H9 (cell line): ENCODE results near the gene FAM13A. TPM values are rescaled to one million over a fixed set of nuclear protein-coding genes. Genes with fewer than 3 reads are reported as not detected.
A peak's percentile ranks its signal among the peaks of the same experiment; 100 is the strongest.

Source experiments
- DNase-seq: peaks from one replicate; pipeline ENCODE4 v3.0.0-alpha.2; 2017
- H2AFZ ChIP-seq: one replicate; pipeline ENCODE4 v1.6.1; 2013; ENCODE audit warnings: mild to moderate bottlenecking, low read length, control low read depth, moderate library complexity
- H2AK5ac ChIP-seq: 2 replicates; pipeline ENCODE4 v1.6.1; 2013; ENCODE audit warnings: low read length, control low read depth, mixed read lengths; ENCODE audit not compliant: insufficient read length
- H2BK120ac ChIP-seq: one replicate; pipeline ENCODE4 v1.6.1; 2013; ENCODE audit warnings: low read depth, mild to moderate bottlenecking, low read length, control low read depth, inconsistent platforms; ENCODE audit not compliant: poor library complexity, severe bottlenecking
- H2BK12ac ChIP-seq: 2 replicates; pipeline ENCODE4 v1.6.1; 2013; ENCODE audit warnings: low read length, control low read depth, mixed read lengths, low read depth; ENCODE audit not compliant: insufficient read length
- H2BK15ac ChIP-seq: 2 replicates; pipeline ENCODE4 v1.6.1; 2013; ENCODE audit warnings: low read depth, low read length, control low read depth
- H2BK20ac ChIP-seq: one replicate; pipeline ENCODE4 v1.6.1; 2013; ENCODE audit warnings: low read depth, mild to moderate bottlenecking, low read length, control low read depth, inconsistent platforms; ENCODE audit not compliant: poor library complexity, severe bottlenecking
- H2BK5ac ChIP-seq: 2 replicates; pipeline ENCODE4 v1.6.1; 2013; ENCODE audit warnings: low read length, control low read depth, mixed read lengths; ENCODE audit not compliant: insufficient read length
- H3K14ac ChIP-seq: 2 replicates; pipeline ENCODE4 v1.6.1; 2013; ENCODE audit warnings: low read length, control low read depth; ENCODE audit not compliant: insufficient read depth
- H3K18ac ChIP-seq: 2 replicates; pipeline ENCODE4 v1.6.1; 2013; ENCODE audit warnings: low read depth, mild to moderate bottlenecking, mixed read lengths, low read length, control low read depth; ENCODE audit not compliant: insufficient read length
- H3K23ac ChIP-seq: 2 replicates; pipeline ENCODE4 v1.6.1; 2013; ENCODE audit warnings: low read length, control low read depth, mixed read lengths, low read depth; ENCODE audit not compliant: insufficient read length
- H3K23me2 ChIP-seq: 2 replicates; pipeline ENCODE4 v1.6.1; 2013; ENCODE audit warnings: low read depth, mild to moderate bottlenecking, mixed read lengths, low read length, control low read depth; ENCODE audit not compliant: insufficient read length, poor library complexity, severe bottlenecking
- H3K27ac ChIP-seq: 2 replicates; pipeline ENCODE4 v1.5.1; 2013; ENCODE audit warnings: low read length, control low read depth, mixed read lengths, low read depth; ENCODE audit not compliant: insufficient read length
- H3K27me3 ChIP-seq: 2 replicates; pipeline ENCODE4 v1.6.1; 2013; ENCODE audit warnings: low read length, control low read depth, inconsistent platforms; ENCODE audit not compliant: insufficient read depth
- H3K4ac ChIP-seq: 2 replicates; pipeline ENCODE4 v1.6.1; 2013; ENCODE audit warnings: low read depth, mild to moderate bottlenecking, control low read depth, inconsistent platforms, low read length, moderate library complexity
- H3K4me1 ChIP-seq: 2 replicates; pipeline ENCODE4 v1.6.1; 2013; ENCODE audit warnings: low read length, control low read depth, inconsistent platforms; ENCODE audit not compliant: insufficient read depth
- H3K4me2 ChIP-seq: 2 replicates; pipeline ENCODE4 v1.6.1; 2013; ENCODE audit warnings: low read length, control low read depth, mixed read lengths; ENCODE audit not compliant: insufficient read length, insufficient read depth
- H3K56ac ChIP-seq: 2 replicates; pipeline ENCODE4 v1.6.1; 2013; ENCODE audit warnings: low read depth, mild to moderate bottlenecking, mixed read lengths, low read length, control low read depth; ENCODE audit not compliant: insufficient read length
- H3K79me1 ChIP-seq: 2 replicates; pipeline ENCODE4 v1.6.1; 2013; ENCODE audit warnings: low read depth, mild to moderate bottlenecking, moderate library complexity, low read length, control low read depth, inconsistent platforms; ENCODE audit not compliant: insufficient read depth, poor library complexity, severe bottlenecking
- H3K79me2 ChIP-seq: 2 replicates; pipeline ENCODE4 v1.6.1; 2013; ENCODE audit warnings: low read length, control low read depth, inconsistent platforms; ENCODE audit not compliant: insufficient read depth
- H3K9ac ChIP-seq: 2 replicates; pipeline ENCODE4 v1.6.1; 2013; ENCODE audit warnings: low read length, control low read depth, mixed read lengths; ENCODE audit not compliant: insufficient read length; ENCODE audit errors: extremely low read depth
- H3K9me3 ChIP-seq: one replicate; pipeline ENCODE4 v1.6.1; 2013; ENCODE audit warnings: low read depth, low read length, inconsistent platforms; ENCODE audit not compliant: control insufficient read depth
- H3T11ph ChIP-seq: one replicate; pipeline ENCODE4 v1.6.1; 2013; ENCODE audit warnings: mild to moderate bottlenecking, low read length, control low read depth, inconsistent platforms
- H4K20me1 ChIP-seq: one replicate; pipeline ENCODE4 v1.6.1; 2013; ENCODE audit not compliant: control insufficient read depth, insufficient read length, insufficient read depth
- H4K5ac ChIP-seq: 2 replicates; pipeline ENCODE4 v1.6.1; 2013; ENCODE audit warnings: low read depth, mild to moderate bottlenecking, mixed read lengths, low read length, control low read depth; ENCODE audit not compliant: insufficient read length
- H4K8ac ChIP-seq: replicated peaks from 2 replicates; pipeline ENCODE4 v1.6.1; 2013; ENCODE audit warnings: low read length, control low read depth, mixed read lengths, low read depth; ENCODE audit not compliant: insufficient read length
- H4K91ac ChIP-seq: 2 replicates; pipeline ENCODE4 v1.6.1; 2013; ENCODE audit warnings: low read depth, mild to moderate bottlenecking, moderate library complexity, mixed read lengths, low read length, control low read depth; ENCODE audit not compliant: insufficient read length
- H3K27ac Mint-ChIP-seq, 3 experiments: 2 replicates in 2 of 3; 3 replicates in 1 of 3; pipeline ENCODE4 v1.8.0; 2020 to 2021; ENCODE audit warnings: mixed read lengths in 3 of 3, mild to moderate bottlenecking in 1 of 3, moderate library complexity in 1 of 3
- H3K27me3 Mint-ChIP-seq: 2 replicates; pipeline ENCODE4 v1.8.0; 2021; ENCODE audit warnings: low read depth, mild to moderate bottlenecking, moderate library complexity, mixed read lengths
- H3K36me3 Mint-ChIP-seq, 3 experiments: 2 replicates in 2 of 3; 3 replicates in 1 of 3; pipeline ENCODE4 v1.8.0; 2020 to 2021; ENCODE audit warnings: low read depth in 3 of 3, mixed read lengths in 3 of 3; ENCODE audit not compliant: insufficient read depth in 1 of 3
- H3K4me1 Mint-ChIP-seq, 2 experiments: 2 replicates each; pipeline ENCODE4 v1.8.0; 2020; ENCODE audit warnings: mixed read lengths in 2 of 2
- H3K4me3 Mint-ChIP-seq, 2 experiments: 2 replicates in 1 of 2; 3 replicates in 1 of 2; pipeline ENCODE4 v1.8.0; 2020 to 2021; ENCODE audit warnings: mild to moderate bottlenecking in 2 of 2, mixed read lengths in 2 of 2, moderate library complexity in 1 of 2
- H3K9me3 Mint-ChIP-seq, 2 experiments: 2 replicates in 1 of 2; 3 replicates in 1 of 2; pipeline ENCODE4 v1.8.0; 2020; ENCODE audit warnings: mild to moderate bottlenecking in 2 of 2, mixed read lengths in 2 of 2, moderate library complexity in 1 of 2
- CTCF ChIP-seq: fragments of 200-600 bp; sonication (generic); conservative IDR thresholded peaks from 3 replicates; pipeline ENCODE4 v1.8.0; 2021; ENCODE audit warnings: antibody characterized with exemption, mild to moderate bottlenecking
- WGBS: extraction: QIAGEN DNeasy Blood & Tissue Kit; methylation state at CpG from one replicate; pipeline ENCODE4 v1.1.7; 2013; ENCODE audit warnings: missing lambda C conversion rate, low lambda C conversion rate, mixed read lengths; ENCODE audit not compliant: insufficient read length; ENCODE audit errors: extremely low coverage; 5-methylcytosine and 5-hydroxymethylcytosine counted together
- total RNA-seq: library from RNA; stranded (reverse); gene quantifications from 2 replicates; pipeline ENCODE4 v1.2.1, GENCODE V29; 2021

The FAM13A gene
- total RNA-seq, 1 experiment from 2014 or later, result 12.7 TPM

GRCh38 chr4:88754796-88755195 lies 302.2 kb downstream of the FAM13A start:
- H3K79me2 ChIP-seq, result no peaks in the 10 kb centered on the region
- H3K27me3 ChIP-seq, result no peaks in the 10 kb centered on the region
- DNase-seq, result no peak
- H4K8ac ChIP-seq, result no peak overlapping the region
- H3K27ac ChIP-seq, result no peak overlapping the region
- H2BK20ac ChIP-seq, result no peak overlapping the region
- H2AFZ ChIP-seq, result no peak overlapping the region
- no peaks in the 10 kb centered on the region for H3K9me3 Mint-ChIP-seq
- no peak overlapping the region for H3K4ac ChIP-seq
- no peak overlapping the region for H4K5ac ChIP-seq
- H3K4me1 ChIP-seq, result peaks cover 2% of the 10 kb centered on the region; the same call in 1 of the 2 replicates
- no peak overlapping the region for H2BK5ac ChIP-seq
- no peak overlapping the region for H2AK5ac ChIP-seq
- H4K91ac ChIP-seq, result no peak overlapping the region
- 0 out of 7 replicates have a peak overlapping the region, but pooled peaks of 1 of the 3 experiments have one; percentile 6 for H3K27ac Mint-ChIP-seq
- H2BK15ac ChIP-seq, result no peak overlapping the region
- H3K23ac ChIP-seq, result no peak overlapping the region
- H3K9ac ChIP-seq, result no peak overlapping the region
- no peak for TF ChIP-seq CTCF
- peaks cover 22 to 23% of the 10 kb centered on the region in 2 experiments for H3K4me1 Mint-ChIP-seq
- H3K4me2 ChIP-seq, result no peak overlapping the region
- WGBS, result no CpG with 5 or more reads among the region's 3 CpGs
- no peak overlapping the region for H3K56ac ChIP-seq
- H3K27me3 Mint-ChIP-seq, result no peaks in the 10 kb centered on the region
- no peak overlapping the region for H2BK120ac ChIP-seq
- no peak overlapping the region for H3K14ac ChIP-seq
- H3K23me2 ChIP-seq, result no peaks in the 10 kb centered on the region
- H3K9me3 ChIP-seq, result no peaks in the 10 kb centered on the region
- no peak overlapping the region for H2BK12ac ChIP-seq
- H3K79me1 ChIP-seq, result no peaks in the 10 kb centered on the region
- no peaks in the 10 kb centered on the region for H4K20me1 ChIP-seq
- H3K36me3 Mint-ChIP-seq, result peaks cover 5 to 11% (median 6%) of the 10 kb centered on the region in 3 experiments; a peak in 6 of 7 replicates
- H3T11ph ChIP-seq, result no peak overlapping the region
- no peak overlapping the region for H3K4me3 Mint-ChIP-seq
- no peak overlapping the region for H3K18ac ChIP-seq
